Hepatocyte (in vitro differentiated cells): ENCODE data around the gene ADGRE2. TPM values are rescaled to one million over a fixed set of nuclear protein-coding genes. Genes with fewer than 3 reads are reported as not detected.

Experiments used
- DNase-seq: peaks from one replicate; pipeline ENCODE4 v3.0.0-alpha.2; 2016; ENCODE audit warnings: low spot score
- H2AFZ ChIP-seq: fragments of 200-600 bp; sonication (generic); 2 replicates; pipeline ENCODE4 v1.6.0; 2016; ENCODE audit warnings: antibody characterized with exemption, mild to moderate bottlenecking
- H3K27ac ChIP-seq: fragments of 200-600 bp; sonication (generic); 2 replicates; pipeline ENCODE4 v1.5.1; 2016; ENCODE audit warnings: mild to moderate bottlenecking
- H3K27me3 ChIP-seq: fragments of 200-600 bp; sonication (generic); 2 replicates; pipeline ENCODE4 v1.6.1; 2016
- H3K36me3 ChIP-seq: fragments of 200-600 bp; sonication (generic); replicated peaks from 2 replicates; pipeline ENCODE4 v1.5.1; 2016; ENCODE audit warnings: low read depth; ENCODE audit not compliant: insufficient read depth
- H3K4me1 ChIP-seq: fragments of 200-600 bp; sonication (generic); 2 replicates; pipeline ENCODE4 v1.5.1; 2016; ENCODE audit warnings: mild to moderate bottlenecking, moderate library complexity; ENCODE audit not compliant: insufficient read depth
- H3K4me2 ChIP-seq: fragments of 200-600 bp; sonication (generic); 2 replicates; pipeline ENCODE4 v1.6.0; 2016
- H3K4me3 ChIP-seq: fragments of 200-600 bp; sonication (generic); 2 replicates; pipeline ENCODE4 v1.5.1; 2016; ENCODE audit warnings: mild to moderate bottlenecking
- H3K79me2 ChIP-seq: fragments of 200-600 bp; sonication (generic); 2 replicates; pipeline ENCODE4 v1.6.0; 2017; ENCODE audit warnings: mild to moderate bottlenecking
- H3K9me2 ChIP-seq: fragments of 200-600 bp; sonication (generic); replicated peaks from 2 replicates; pipeline ENCODE4 v1.6.0; 2017; ENCODE audit warnings: mild to moderate bottlenecking; ENCODE audit not compliant: insufficient read depth
- H3K9me3 ChIP-seq: fragments of 200-600 bp; sonication (generic); 2 replicates; pipeline ENCODE4 v1.5.1; 2016; ENCODE audit warnings: low read depth, mild to moderate bottlenecking
- H4K20me1 ChIP-seq: fragments of 200-600 bp; sonication (generic); 2 replicates; pipeline ENCODE4 v1.6.0; 2016; ENCODE audit warnings: mild to moderate bottlenecking; ENCODE audit not compliant: insufficient read depth, poor library complexity, severe bottlenecking
- EZH2 ChIP-seq: fragments of 200-600 bp; sonication (generic); IDR thresholded peaks from 2 replicates; pipeline ENCODE4 v1.6.1; 2016; ENCODE audit warnings: antibody characterized with exemption, mild to moderate bottlenecking, borderline replicate concordance
- EZH2phosphoT487 ChIP-seq: fragments of 200-600 bp; sonication (generic); IDR thresholded peaks from one replicate; pipeline ENCODE4 v1.6.1; 2018; ENCODE audit warnings: antibody characterized with exemption, mild to moderate bottlenecking, low read depth, moderate library complexity; ENCODE audit not compliant: unreplicated experiment, severe bottlenecking
- WGBS: methylation state at CpG from one replicate; pipeline ENCODE4 v1.1.6; 2016; ENCODE audit warnings: low lambda C conversion rate; ENCODE audit errors: missing lambda C conversion rate; 5-methylcytosine and 5-hydroxymethylcytosine counted together
- polyA plus RNA-seq: library from polyadenylated mRNA; unstranded; fragments of >200 nt; fragmentation: Nextera tagmentation; extraction: Ambion mirVana; gene quantifications from 2 replicates; pipeline ENCODE4 v1.2.1, GENCODE V29; 2016
- total RNA-seq: library from RNA; depleted of rRNA; stranded (reverse); fragments of >200 nt; gene quantifications from 2 replicates; pipeline ENCODE4 v1.2.3, GENCODE V29; 2014
- TF ChIP-seq, protein P1 (sequence below): fragments of 200-600 bp; sonication (generic); IDR thresholded peaks from 2 replicates; pipeline ENCODE4 v1.5.1; 2016; ENCODE audit warnings: antibody characterized with exemption, mild to moderate bottlenecking; ENCODE audit not compliant: poor library complexity

Gene ADGRE2
- total and polyA plus RNA-seq, 2 experiments from 2014 or later: 0.57 to 2.1 TPM

DNA sequence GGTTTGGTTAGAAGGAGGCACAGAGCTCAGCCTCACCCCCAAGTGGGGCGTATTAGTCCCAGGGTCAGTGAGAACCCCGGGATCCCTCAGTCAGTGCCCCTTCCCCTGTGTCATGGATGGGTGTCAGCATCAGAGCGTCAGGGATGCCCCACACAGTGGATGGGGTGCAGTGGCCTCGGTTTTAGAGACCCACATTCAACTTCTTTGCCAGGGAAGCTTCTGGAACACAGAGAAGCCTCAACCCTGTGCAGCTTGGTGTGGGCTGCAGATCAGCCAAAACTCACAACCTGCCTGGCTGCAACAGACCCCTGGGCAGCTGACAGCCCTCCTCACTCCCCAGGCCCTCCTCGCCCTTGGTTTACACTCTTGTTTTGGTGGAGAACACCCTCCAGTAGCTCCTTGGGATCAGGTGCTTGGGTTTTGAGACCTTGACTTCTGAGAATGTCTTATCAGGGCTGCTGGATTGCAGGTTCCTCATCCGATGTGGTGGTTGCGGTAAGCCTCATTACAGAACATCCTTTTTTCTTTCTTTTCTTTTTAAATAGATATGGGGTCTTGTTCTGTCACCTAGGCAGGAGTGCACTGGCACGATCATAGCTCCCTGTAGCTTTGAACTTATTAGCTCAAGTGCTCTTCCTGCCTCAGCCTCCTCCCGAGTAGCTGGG is 77.5 kb downstream of the ADGRE2 start:
- Histone ChIP-seq H3K4me2 (no peak overlapping the region), H3K36me3 (no peaks in the 10 kb centered on the region), H4K20me1 (no peaks in the 10 kb centered on the region), H3K4me1 (no peaks in the 10 kb centered on the region), H2AFZ (no peak overlapping the region), H3K27ac (no peak overlapping the region), H3K27me3 (no peaks in the 10 kb centered on the region), H3K9me2 (no peaks in the 10 kb centered on the region), H3K79me2 (no peaks in the 10 kb centered on the region), H3K4me3 (no peak overlapping the region), H3K9me3 (no peaks in the 10 kb centered on the region)
- DNase-seq: no peak
- TF ChIP-seq, protein P1, sequence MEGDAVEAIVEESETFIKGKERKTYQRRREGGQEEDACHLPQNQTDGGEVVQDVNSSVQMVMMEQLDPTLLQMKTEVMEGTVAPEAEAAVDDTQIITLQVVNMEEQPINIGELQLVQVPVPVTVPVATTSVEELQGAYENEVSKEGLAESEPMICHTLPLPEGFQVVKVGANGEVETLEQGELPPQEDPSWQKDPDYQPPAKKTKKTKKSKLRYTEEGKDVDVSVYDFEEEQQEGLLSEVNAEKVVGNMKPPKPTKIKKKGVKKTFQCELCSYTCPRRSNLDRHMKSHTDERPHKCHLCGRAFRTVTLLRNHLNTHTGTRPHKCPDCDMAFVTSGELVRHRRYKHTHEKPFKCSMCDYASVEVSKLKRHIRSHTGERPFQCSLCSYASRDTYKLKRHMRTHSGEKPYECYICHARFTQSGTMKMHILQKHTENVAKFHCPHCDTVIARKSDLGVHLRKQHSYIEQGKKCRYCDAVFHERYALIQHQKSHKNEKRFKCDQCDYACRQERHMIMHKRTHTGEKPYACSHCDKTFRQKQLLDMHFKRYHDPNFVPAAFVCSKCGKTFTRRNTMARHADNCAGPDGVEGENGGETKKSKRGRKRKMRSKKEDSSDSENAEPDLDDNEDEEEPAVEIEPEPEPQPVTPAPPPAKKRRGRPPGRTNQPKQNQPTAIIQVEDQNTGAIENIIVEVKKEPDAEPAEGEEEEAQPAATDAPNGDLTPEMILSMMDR: no peak
- TF ChIP-seq EZH2: no peak
- no peak for TF ChIP-seq EZH2phosphoT487
- 98% methylated on average over 9 of the region's 9 CpGs for whole genome bisulfite sequencing

DNA sequence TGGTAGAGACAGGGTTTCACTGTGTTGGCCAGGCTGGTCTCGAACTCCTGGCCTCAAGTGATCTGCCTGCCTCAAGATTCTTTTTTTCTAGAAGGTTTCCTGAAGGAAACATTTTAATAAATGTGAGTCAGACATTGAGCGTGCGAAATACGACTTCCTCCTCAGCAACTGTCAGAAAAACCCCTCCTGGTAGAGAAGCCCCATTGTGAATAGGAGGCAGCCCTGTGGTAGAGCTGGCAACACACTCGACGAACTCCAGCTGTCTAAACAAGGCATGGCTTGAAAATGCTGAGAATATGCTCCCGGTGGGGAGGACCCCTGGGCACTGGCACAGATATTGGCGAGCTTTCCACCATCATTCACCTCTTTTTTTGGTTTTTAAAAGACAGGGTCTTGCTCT is 78.7 kb downstream of the ADGRE2 start:
- Histone ChIP-seq H3K4me3 (no peak overlapping the region), H3K9me3 (no peaks in the 10 kb centered on the region), H3K79me2 (no peaks in the 10 kb centered on the region), H3K9me2 (no peaks in the 10 kb centered on the region), H3K4me1 (no peaks in the 10 kb centered on the region), H3K27ac (no peak overlapping the region), H3K27me3 (no peaks in the 10 kb centered on the region), H2AFZ (no peak overlapping the region), H3K36me3 (no peaks in the 10 kb centered on the region), H4K20me1 (no peaks in the 10 kb centered on the region), H3K4me2 (no peak overlapping the region)
- TF ChIP-seq EZH2 (no peak), EZH2phosphoT487 (no peak)
- TF ChIP-seq, protein P1: no peak
- 97% methylated on average over 8 of the region's 8 CpGs for WGBS
- no peak for DNase-seq

DNA sequence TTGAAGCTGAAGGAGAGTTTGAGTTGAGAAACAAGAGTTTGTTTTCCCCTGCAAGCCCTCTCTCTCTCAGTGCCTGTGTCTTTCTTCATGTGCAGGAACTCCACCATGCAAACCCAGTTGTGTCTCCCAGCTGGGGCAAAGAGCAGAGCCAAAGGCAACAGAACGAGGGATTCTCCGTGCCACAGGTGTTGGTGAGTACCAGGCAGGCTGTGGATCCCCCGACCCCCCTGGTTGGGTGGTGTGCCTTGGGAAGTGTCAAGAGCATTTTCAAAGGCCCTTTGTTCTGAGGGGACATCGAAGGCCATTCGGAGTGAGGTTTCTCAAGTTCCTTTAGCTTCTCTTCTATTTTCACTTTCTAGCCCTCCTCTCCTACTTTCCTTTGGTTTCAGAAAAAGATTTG is 82.9 kb downstream of the ADGRE2 start:
- Histone ChIP-seq H3K79me2 (peaks cover 8% of the 10 kb centered on the region), H3K4me3 (no peak overlapping the region), H4K20me1 (no peaks in the 10 kb centered on the region), H3K4me2 (no peak overlapping the region), H3K36me3 (no peaks in the 10 kb centered on the region), H3K4me1 (no peaks in the 10 kb centered on the region), H3K27ac (no peak overlapping the region), H2AFZ (no peak overlapping the region), H3K9me2 (no peaks in the 10 kb centered on the region), H3K27me3 (no peaks in the 10 kb centered on the region), H3K9me3 (no peaks in the 10 kb centered on the region)
- whole genome bisulfite sequencing: 94% methylated on average over 5 of the region's 5 CpGs
- TF ChIP-seq, protein P1: no peak
- TF ChIP-seq EZH2phosphoT487 (no peak), EZH2 (no peak)
- no peak for DNase-seq
